Astrocyte (in vitro differentiated cells and primary cell): ENCODE measurements around the gene LMTK2. TPM values are rescaled to one million over a fixed set of nuclear protein-coding genes. Genes with fewer than 3 reads are reported as not detected.

ENCODE experiments used
- DNase-seq: peaks from one replicate; pipeline ENCODE4 v3.0.0-alpha.2; 2010; ENCODE audit warnings: low read depth
- FAIRE-seq: peaks from 2 replicates; lab custom pipeline; 2011; peaks lifted over from hg19 to GRCh38; lab: Jason Lieb, UNC
- H2AFZ ChIP-seq: 2 replicates; pipeline ENCODE4 v1.6.0; 2012; ENCODE audit warnings: low read depth, low read length, inconsistent platforms
- H3K27ac ChIP-seq: 2 replicates; pipeline ENCODE4 v1.5.1; 2011; ENCODE audit warnings: low read depth, low read length, inconsistent platforms
- H3K27me3 ChIP-seq: 2 replicates; pipeline ENCODE4 v1.6.0; 2011; ENCODE audit warnings: low read length, inconsistent platforms; ENCODE audit not compliant: insufficient read depth
- H3K36me3 ChIP-seq: 2 replicates; pipeline ENCODE4 v1.5.1; 2011; ENCODE audit warnings: low read length, inconsistent platforms; ENCODE audit not compliant: insufficient read depth
- H3K4me1 ChIP-seq: 2 replicates; pipeline ENCODE4 v1.5.1; 2011; ENCODE audit warnings: low read length, inconsistent platforms; ENCODE audit not compliant: insufficient read depth
- H3K4me2 ChIP-seq: 2 replicates; pipeline ENCODE4 v1.6.0; 2012; ENCODE audit warnings: low read length, inconsistent platforms
- H3K4me3 ChIP-seq: 2 replicates; pipeline ENCODE4 v1.5.1; 2011; ENCODE audit warnings: low read depth, mild to moderate bottlenecking, low read length, inconsistent platforms; ENCODE audit not compliant: insufficient read depth
- H3K79me2 ChIP-seq: 2 replicates; pipeline ENCODE4 v1.6.0; 2012; ENCODE audit warnings: mild to moderate bottlenecking, low read length, inconsistent platforms; ENCODE audit not compliant: insufficient read depth
- H3K9ac ChIP-seq: 2 replicates; pipeline ENCODE4 v1.6.0; 2012; ENCODE audit warnings: mild to moderate bottlenecking, low read length, inconsistent platforms
- H3K9me3 ChIP-seq: 2 replicates; pipeline ENCODE4 v1.5.1; 2012; ENCODE audit warnings: low read depth, mild to moderate bottlenecking, low read length, inconsistent platforms; ENCODE audit not compliant: insufficient read depth
- H4K20me1 ChIP-seq: 2 replicates; pipeline ENCODE4 v1.6.0; 2012; ENCODE audit warnings: low read length, inconsistent platforms; ENCODE audit not compliant: insufficient read depth
- H3K27ac Mint-ChIP-seq: one replicate; pipeline ENCODE4 v1.8.0; 2021; ENCODE audit warnings: mild to moderate bottlenecking, mixed read lengths; ENCODE audit not compliant: unreplicated experiment
- H3K27me3 Mint-ChIP-seq: one replicate; pipeline ENCODE4 v1.8.0; 2021; ENCODE audit warnings: low read depth, mixed read lengths; ENCODE audit not compliant: unreplicated experiment
- H3K36me3 Mint-ChIP-seq: one replicate; pipeline ENCODE4 v1.8.0; 2021; ENCODE audit warnings: low read depth, mixed read lengths; ENCODE audit not compliant: unreplicated experiment
- H3K4me1 Mint-ChIP-seq: one replicate; pipeline ENCODE4 v1.8.0; 2021; ENCODE audit warnings: low read depth, mixed read lengths; ENCODE audit not compliant: unreplicated experiment
- H3K4me3 Mint-ChIP-seq: one replicate; pipeline ENCODE4 v1.8.0; 2021; ENCODE audit warnings: mild to moderate bottlenecking, moderate library complexity, mixed read lengths; ENCODE audit not compliant: unreplicated experiment
- H3K9me3 Mint-ChIP-seq: one replicate; pipeline ENCODE4 v1.8.0; 2021; ENCODE audit warnings: mild to moderate bottlenecking, mixed read lengths; ENCODE audit not compliant: unreplicated experiment
- CTCF ChIP-seq: IDR thresholded peaks from 2 replicates; pipeline ENCODE4 v1.5.1; 2011; ENCODE audit warnings: low read depth, mild to moderate bottlenecking, inconsistent platforms, low read length, moderate library complexity; ENCODE audit not compliant: insufficient read depth
- EZH2 ChIP-seq: IDR thresholded peaks from 2 replicates; pipeline ENCODE4 v1.6.1; 2012; ENCODE audit warnings: mild to moderate bottlenecking, low read length, inconsistent platforms; ENCODE audit not compliant: insufficient read depth
- total RNA-seq: library from RNA; stranded (reverse); gene quantifications from 2 replicates; pipeline ENCODE4 v1.2.1, GENCODE V29; 2021

Gene LMTK2
- total RNA-seq, 1 donor from 2014 or later, result 15.2 TPM

DNA sequence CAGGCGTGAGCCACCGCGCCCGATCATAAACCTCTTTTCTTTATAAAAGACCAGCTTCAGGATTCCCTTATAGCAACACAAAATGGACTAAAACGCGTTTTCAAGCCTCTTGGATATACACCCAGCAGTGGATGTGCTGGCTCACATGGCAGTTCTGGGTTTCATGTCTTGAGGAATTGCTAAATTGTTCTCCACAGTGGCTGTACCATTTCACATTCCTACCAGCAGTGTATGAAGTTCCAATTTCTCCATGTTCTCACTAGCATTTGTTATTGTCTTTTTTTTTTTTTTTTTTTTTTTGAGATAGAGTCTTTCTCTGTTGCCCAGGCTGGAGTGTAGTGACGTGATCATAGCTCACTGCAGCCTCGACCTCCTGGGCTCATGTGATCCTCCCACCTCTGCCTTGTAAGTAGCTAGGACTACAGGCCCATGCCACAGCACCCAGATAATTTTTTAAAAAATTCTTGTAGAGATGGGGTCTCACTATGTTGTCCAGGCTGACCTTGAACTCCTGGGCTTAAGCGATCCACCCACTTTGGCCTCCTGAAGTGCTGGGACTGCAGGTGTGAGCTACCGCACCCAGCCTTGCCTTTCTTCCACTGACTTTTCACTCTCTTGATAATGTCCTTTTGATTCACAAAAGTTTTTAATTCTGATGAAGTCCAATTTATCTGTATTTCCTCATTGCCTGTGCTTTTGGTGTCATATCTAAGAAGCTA lies 127.9 kb downstream of the LMTK2 start:
- no peak overlapping the region for H3K9ac ChIP-seq
- H3K9me3 Mint-ChIP-seq, result peaks cover 3% of the 10 kb centered on the region
- H3K27ac ChIP-seq, result no peak overlapping the region
- TF ChIP-seq EZH2, result no peak
- no peak for TF ChIP-seq CTCF
- no peaks in the 10 kb centered on the region for H3K27me3 ChIP-seq
- no peaks in the 10 kb centered on the region for H3K79me2 ChIP-seq
- DNase-seq, result no peak
- no peaks in the 10 kb centered on the region for H3K27me3 Mint-ChIP-seq
- peaks cover 10% of the 10 kb centered on the region for H3K4me1 ChIP-seq
- H4K20me1 ChIP-seq, result no peaks in the 10 kb centered on the region
- H2AFZ ChIP-seq, result no peak overlapping the region
- H3K4me1 Mint-ChIP-seq, result peaks cover 12% of the 10 kb centered on the region
- no peak overlapping the region for H3K4me3 Mint-ChIP-seq
- FAIRE-seq, result no peak
- no peak overlapping the region for H3K27ac Mint-ChIP-seq
- H3K9me3 ChIP-seq, result no peaks in the 10 kb centered on the region
- no peak overlapping the region for H3K4me2 ChIP-seq
- peaks cover 21% of the 10 kb centered on the region for H3K36me3 Mint-ChIP-seq
- no peak overlapping the region for H3K4me3 ChIP-seq
- no peaks in the 10 kb centered on the region for H3K36me3 ChIP-seq

DNA sequence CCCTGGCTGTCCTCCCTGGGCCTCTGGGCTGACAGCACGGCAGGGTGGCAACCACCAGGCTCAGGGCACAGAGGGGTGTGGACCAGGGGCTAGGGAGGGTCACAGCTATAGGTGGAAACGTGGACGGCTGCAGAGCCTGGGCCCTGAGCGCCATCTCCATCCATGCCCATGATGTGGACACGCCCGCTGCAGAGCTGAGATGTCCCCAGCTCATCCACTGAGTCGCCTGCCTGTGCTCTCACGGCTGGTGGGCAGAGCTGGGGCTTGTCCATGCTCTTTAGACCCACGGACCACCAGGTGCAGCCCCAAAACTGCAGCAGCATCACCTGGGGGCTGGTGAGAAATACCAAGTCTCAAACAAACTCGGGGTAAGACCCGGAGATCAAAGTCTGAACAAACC lies 129.2 kb downstream of the LMTK2 start:
- Histone ChIP-seq H3K4me1 (peaks cover 10% of the 10 kb centered on the region), H3K9ac (no peak overlapping the region), H3K27me3 (no peaks in the 10 kb centered on the region), H4K20me1 (no peaks in the 10 kb centered on the region), H3K4me2 (no peak overlapping the region), H3K27ac (no peak overlapping the region), H3K79me2 (no peaks in the 10 kb centered on the region), H3K36me3 (no peaks in the 10 kb centered on the region), H3K4me3 (no peak overlapping the region), H2AFZ (no peak overlapping the region), H3K9me3 (no peaks in the 10 kb centered on the region)
- no peak for TF ChIP-seq EZH2
- no peak for TF ChIP-seq CTCF
- FAIRE-seq (no peak), DNase-seq (no peak)
- H3K4me3 Mint-ChIP-seq, result no peak overlapping the region
- H3K4me1 Mint-ChIP-seq, result peaks cover 13% of the 10 kb centered on the region
- no peak overlapping the region for H3K27ac Mint-ChIP-seq
- peaks cover 3% of the 10 kb centered on the region for H3K9me3 Mint-ChIP-seq
- H3K27me3 Mint-ChIP-seq, result no peaks in the 10 kb centered on the region
- H3K36me3 Mint-ChIP-seq, result peaks cover 26% of the 10 kb centered on the region
